ENCODE data around the gene SPSB2.

Gene SPSB2

GRCh38 chr12:6868211-6869048 lies 4.7 kb downstream of the SPSB2 start:
- Histone ChIP-seq H3K79me2 (ENCODE audit: control insufficient read depth, low read length) (peaks cover 40% of the 10 kb centered on the region), H3K9me2 (replicated peaks; ENCODE audit: control insufficient read depth, low read length) (no peaks in the 10 kb centered on the region), H3K27ac (ENCODE audit: low read depth, low read length) (peak overlapping the region; percentile 85), H3K27me3 (ENCODE audit: control insufficient read depth, low read length) (no peaks in the 10 kb centered on the region; the same call in 1 of the 2 replicates), H3K4me1 (ENCODE audit: control insufficient read depth, low read length) (peaks cover 50% of the 10 kb centered on the region), H3K36me3 (ENCODE audit: control insufficient read depth, low read length) (peaks cover 86% of the 10 kb centered on the region), H4K20me1 (ENCODE audit: control insufficient read depth, insufficient read depth, low read depth, low read length) (peaks cover 24% of the 10 kb centered on the region), H3K4me3 (ENCODE audit: low read length) (peak overlapping the region; percentile 99), H3K9me3 (ENCODE audit: control insufficient read depth, insufficient read depth, low read length) (no peaks in the 10 kb centered on the region), H3F3A (ENCODE audit: control insufficient read depth, insufficient read depth) (peaks cover 32% of the 10 kb centered on the region), H3K4me2 (ENCODE audit: low read length) (peak overlapping the region; percentile 88)
- peak; percentile 23 for TF ChIP-seq CTCF (IDR thresholded peaks at IDR 0.05; ENCODE audit: low read depth, low read length, poor library complexity, severe bottlenecking)
- no peak for TF ChIP-seq EZH2phosphoT487 (IDR thresholded peaks at IDR 0.05; ENCODE audit: borderline replicate concordance, low read length)

- H3K79me2 ChIP-seq (ENCODE audit: control insufficient read depth, low read length) = peaks cover 36% of the 10 kb centered on the region
- peak within 1 kb of the TSS; percentile 99 for H3K4me3 ChIP-seq (ENCODE audit: low read length)
- peaks cover 32% of the 10 kb centered on the region for H3F3A ChIP-seq (ENCODE audit: control insufficient read depth, insufficient read depth)
- H3K27me3 ChIP-seq (ENCODE audit: control insufficient read depth, low read length) = no peaks in the 10 kb centered on the region; the same call in 1 of the 2 replicates
- peak within 1 kb of the TSS; percentile 88 for H3K4me2 ChIP-seq (ENCODE audit: low read length)
- peak within 1 kb of the TSS; percentile 85 for H3K27ac ChIP-seq (ENCODE audit: low read depth, low read length)
- H3K9me3 ChIP-seq (ENCODE audit: control insufficient read depth, insufficient read depth, low read length) = no peaks in the 10 kb centered on the region
- peaks cover 90% of the 10 kb centered on the region for H3K36me3 ChIP-seq (ENCODE audit: control insufficient read depth, low read length)
- peaks cover 45% of the 10 kb centered on the region for H3K4me1 ChIP-seq (ENCODE audit: control insufficient read depth, low read length)
- peaks cover 21% of the 10 kb centered on the region for H4K20me1 ChIP-seq (ENCODE audit: control insufficient read depth, insufficient read depth, low read depth, low read length)
- no peaks in the 10 kb centered on the region for H3K9me2 ChIP-seq (replicated peaks; ENCODE audit: control insufficient read depth, low read length)
- TF ChIP-seq EZH2phosphoT487 (IDR thresholded peaks at IDR 0.05; ENCODE audit: borderline replicate concordance, low read length) = no peak
Measured at GRCh38 chr12:6867413-6868210, 5.5 kb downstream of the SPSB2 start, which contains the start of gene TPI1. TSS of gene TPI1 (plus strand) at chr12:6867531. CDS start at chr12:6867567, 36 bp downstream.

- H3K27ac ChIP-seq (ENCODE audit: low read depth, low read length) = peak overlapping the region; percentile 14; the same call in 1 of the 2 replicates
- peak overlapping the region; percentile 88 for H3K4me2 ChIP-seq (ENCODE audit: low read length)
- peak overlapping the region; percentile 99 for H3K4me3 ChIP-seq (ENCODE audit: low read length)
- no peaks in the 10 kb centered on the region; the same call in 1 of the 2 replicates for H3K27me3 ChIP-seq (ENCODE audit: control insufficient read depth, low read length)
- peaks cover 39% of the 10 kb centered on the region for H3K4me1 ChIP-seq (ENCODE audit: control insufficient read depth, low read length)
- H3K36me3 ChIP-seq (ENCODE audit: control insufficient read depth, low read length) = peaks cover 91% of the 10 kb centered on the region
- H3F3A ChIP-seq (ENCODE audit: control insufficient read depth, insufficient read depth) = peaks cover 29% of the 10 kb centered on the region
- TF ChIP-seq CTCF (IDR thresholded peaks at IDR 0.05; ENCODE audit: low read depth, low read length, poor library complexity, severe bottlenecking) = no peak
- no peak for TF ChIP-seq EZH2phosphoT487 (IDR thresholded peaks at IDR 0.05; ENCODE audit: borderline replicate concordance, low read length)
- H3K79me2 ChIP-seq (ENCODE audit: control insufficient read depth, low read length) = peaks cover 34% of the 10 kb centered on the region
- H4K20me1 ChIP-seq (ENCODE audit: control insufficient read depth, insufficient read depth, low read depth, low read length) = peaks cover 20% of the 10 kb centered on the region
- no peaks in the 10 kb centered on the region for H3K9me2 ChIP-seq (replicated peaks; ENCODE audit: control insufficient read depth, low read length)
- no peaks in the 10 kb centered on the region for H3K9me3 ChIP-seq (ENCODE audit: control insufficient read depth, insufficient read depth, low read length)
Measured at GRCh38 chr12:6866920-6867412, 6.1 kb downstream of the SPSB2 start.
